ENCODE results near the gene TMEM18. TPM values are rescaled to one million over a fixed set of nuclear protein-coding genes. Genes with fewer than 3 reads are reported as not detected.

TMEM18 gene
- total and polyA plus RNA-seq, 7 donors = 8.2 to 27.9 (median 18.1) TPM

GRCh38 chr2:673615-674320, 3.4 kb downstream of the TMEM18 start:
- intact Hi-C loops (cut with DNase I) = loop anchor here (10.0 kb wide), 2 partner anchors 409 to 1141 kb away; partner anchors contain the start of genes ACP1 (in 1 of the 2) and SH3YL1 (in 1 of the 2)
- H3K36me3 ChIP-seq (ENCODE audit: insufficient read depth in 1 of 2, low read depth in 1 of 2) = peaks cover 3 to 34% of the 10 kb centered on the region in 2 donors
- WGBS, 3 donors = 72 to 75% (median 73%) methylated on average over 7 of the region's 7 CpGs

DNA sequence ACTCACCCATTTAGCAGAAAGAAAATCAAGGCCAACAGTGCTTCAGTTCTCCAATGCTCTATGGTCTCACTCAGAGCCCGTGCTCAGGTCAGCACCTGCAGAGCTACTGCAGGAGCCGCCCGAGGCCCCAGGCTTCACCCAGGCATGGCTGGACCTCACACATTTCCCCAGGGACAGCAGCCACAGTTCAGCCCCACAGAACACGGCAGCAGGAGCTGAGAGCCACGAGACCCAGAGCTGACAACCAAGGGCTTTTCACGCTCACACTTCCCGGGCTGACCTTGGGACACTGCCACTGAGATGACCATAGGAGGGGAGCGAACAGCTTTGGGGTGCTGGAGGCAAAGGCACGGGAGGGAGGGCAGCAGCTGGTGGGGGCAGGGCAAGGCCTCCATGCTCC, 4.2 kb downstream of the TMEM18 start:
- 78 to 86% (median 84%) methylated on average over 9 of the region's 9 CpGs for WGBS, 3 donors
- ATAC-seq = no peak
- TF ChIP-seq, protein P1, sequence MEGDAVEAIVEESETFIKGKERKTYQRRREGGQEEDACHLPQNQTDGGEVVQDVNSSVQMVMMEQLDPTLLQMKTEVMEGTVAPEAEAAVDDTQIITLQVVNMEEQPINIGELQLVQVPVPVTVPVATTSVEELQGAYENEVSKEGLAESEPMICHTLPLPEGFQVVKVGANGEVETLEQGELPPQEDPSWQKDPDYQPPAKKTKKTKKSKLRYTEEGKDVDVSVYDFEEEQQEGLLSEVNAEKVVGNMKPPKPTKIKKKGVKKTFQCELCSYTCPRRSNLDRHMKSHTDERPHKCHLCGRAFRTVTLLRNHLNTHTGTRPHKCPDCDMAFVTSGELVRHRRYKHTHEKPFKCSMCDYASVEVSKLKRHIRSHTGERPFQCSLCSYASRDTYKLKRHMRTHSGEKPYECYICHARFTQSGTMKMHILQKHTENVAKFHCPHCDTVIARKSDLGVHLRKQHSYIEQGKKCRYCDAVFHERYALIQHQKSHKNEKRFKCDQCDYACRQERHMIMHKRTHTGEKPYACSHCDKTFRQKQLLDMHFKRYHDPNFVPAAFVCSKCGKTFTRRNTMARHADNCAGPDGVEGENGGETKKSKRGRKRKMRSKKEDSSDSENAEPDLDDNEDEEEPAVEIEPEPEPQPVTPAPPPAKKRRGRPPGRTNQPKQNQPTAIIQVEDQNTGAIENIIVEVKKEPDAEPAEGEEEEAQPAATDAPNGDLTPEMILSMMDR (IDR thresholded peaks at IDR 0.05) = no peak

More at GRCh38 chr2:673615-674320, 3.4 kb downstream of the TMEM18 start:
- DNase-seq (no peak), ATAC-seq (no peak)
- Histone ChIP-seq H3K27ac (no peak overlapping the region), H3K27me3 (ENCODE audit: insufficient read depth in 3 of 3, low read length in 2 of 3) (no peaks in the 10 kb centered on the region), H3K4me3 (no peak overlapping the region), H3K9me3 (no peaks in the 10 kb centered on the region), H3K4me1 (peaks cover 15% of the 10 kb centered on the region)
- TF ChIP-seq, protein P1 (IDR thresholded peaks at IDR 0.05) = no peak

GRCh38 chr2:672606-672905, 4.7 kb downstream of the TMEM18 start:
- Histone ChIP-seq H3K27me3 (ENCODE audit: insufficient read depth in 3 of 3, low read length in 2 of 3) (no peaks in the 10 kb centered on the region), H3K9me3 (no peaks in the 10 kb centered on the region), H3K4me3 (no peak overlapping the region), H3K27ac (no peak overlapping the region), H3K4me1 (peaks cover 10% of the 10 kb centered on the region), H3K36me3 (ENCODE audit: insufficient read depth in 1 of 2, low read depth in 1 of 2) (peaks cover 9 to 46% of the 10 kb centered on the region in 2 donors)
- TF ChIP-seq, protein P1 (IDR thresholded peaks at IDR 0.05) = no peak
- intact Hi-C loops (cut with DNase I) = loop anchor here (10.0 kb wide), 2 partner anchors 408 to 1142 kb away; partner anchors contain the start of genes ACP1 (in 1 of the 2) and SH3YL1 (in 1 of the 2)
- DNase-seq (peak in 1 of 2 donors; percentile 48), ATAC-seq (no peak)
- 94 to 95% (median 94%) methylated on average over 13 of the region's 13 CpGs for WGBS, 3 donors

More for the DNA sequence above, 4.2 kb downstream of the TMEM18 start:
- no peak overlapping the region for H3K4me3 ChIP-seq
- H3K9me3 ChIP-seq = no peaks in the 10 kb centered on the region
- H3K27me3 ChIP-seq (ENCODE audit: insufficient read depth in 3 of 3, low read length in 2 of 3) = no peaks in the 10 kb centered on the region
- no peak for DNase-seq
- peaks cover 9 to 42% of the 10 kb centered on the region in 2 donors for H3K36me3 ChIP-seq (ENCODE audit: insufficient read depth in 1 of 2, low read depth in 1 of 2)
- intact Hi-C loops (cut with DNase I) = loop anchor here (10.0 kb wide), 2 partner anchors 408 to 1142 kb away; partner anchors contain the start of genes ACP1 (in 1 of the 2) and SH3YL1 (in 1 of the 2)
- peaks cover 12% of the 10 kb centered on the region for H3K4me1 ChIP-seq
- no peak overlapping the region for H3K27ac ChIP-seq

GRCh38 chr2:671787-672605, 5.2 kb downstream of the TMEM18 start:
- no peak overlapping the region for H3K4me3 ChIP-seq
- no peak overlapping the region for H3K27ac ChIP-seq
- H3K27me3 ChIP-seq (ENCODE audit: insufficient read depth in 3 of 3, low read length in 2 of 3) = no peaks in the 10 kb centered on the region
- no peak for ATAC-seq
- 81 to 90% (median 87%) methylated on average over 17 to 18 of the region's 18 CpGs for WGBS, 3 donors
- TF ChIP-seq, protein P1 (IDR thresholded peaks at IDR 0.05) = no peak
- peak in 1 of 2 donors; percentile 53 for DNase-seq
- H3K36me3 ChIP-seq (ENCODE audit: insufficient read depth in 1 of 2, low read depth in 1 of 2) = peaks cover 9 to 47% of the 10 kb centered on the region in 2 donors
- intact Hi-C loops (cut with DNase I) = loop anchor here (10.0 kb wide), 2 partner anchors 407 to 1143 kb away; partner anchors contain the start of genes ACP1 (in 1 of the 2) and SH3YL1 (in 1 of the 2)
- no peaks in the 10 kb centered on the region for H3K9me3 ChIP-seq
- peaks cover 10% of the 10 kb centered on the region for H3K4me1 ChIP-seq
